Measurements from ENCODE around the gene NR3C1.

Gene NR3C1

GRCh38 chr5:143304836-143305475, 98.5 kb downstream of the NR3C1 start:
- DNase-seq = no peak

- no peak for DNase-seq
These were observed 101.0 kb downstream of the NR3C1 start for GRCh38 chr5:143302341-143303045.

GRCh38 chr5:143297756-143298155, 105.7 kb downstream of the NR3C1 start:
- DNase-seq = no peak

GRCh38 chr5:143290125-143290524, 113.4 kb downstream of the NR3C1 start:
- DNase-seq = peak in 1 of 2 experiments; percentile 50

- DNase-seq = no peak
These were observed 119.0 kb downstream of the NR3C1 start for GRCh38 chr5:143284521-143284920.

- no peak for DNase-seq
These were observed 119.5 kb downstream of the NR3C1 start for GRCh38 chr5:143284002-143284401.

GRCh38 chr5:143281226-143281625, 122.3 kb downstream of the NR3C1 start:
- no peak for DNase-seq

GRCh38 chr5:143279698-143280097, 123.8 kb downstream of the NR3C1 start:
- no peak for DNase-seq

GRCh38 chr5:143277536-143277935, 126.0 kb downstream of the NR3C1 start:
- peak in 1 of 2 experiments; percentile 46 for DNase-seq

GRCh38 chr5:143275512-143276363, 127.7 kb downstream of the NR3C1 start:
- no peak for DNase-seq

GRCh38 chr5:143274952-143275351, 128.5 kb downstream of the NR3C1 start:
- no peak for DNase-seq

GRCh38 chr5:143271431-143271830, 132.1 kb downstream of the NR3C1 start:
- no peak for DNase-seq

GRCh38 chr5:143268388-143268787, 135.1 kb downstream of the NR3C1 start:
- DNase-seq = no peak

- no peak for DNase-seq
These were observed 136.3 kb downstream of the NR3C1 start for GRCh38 chr5:143267186-143267585.

- no peak for DNase-seq
These were observed 137.5 kb downstream of the NR3C1 start for GRCh38 chr5:143265995-143266394.

- DNase-seq = no peak
These were observed 140.1 kb downstream of the NR3C1 start for GRCh38 chr5:143263272-143263810.

GRCh38 chr5:143262393-143263174, 140.9 kb downstream of the NR3C1 start:
- no peak for DNase-seq

- DNase-seq = no peak
These were observed 141.6 kb downstream of the NR3C1 start for GRCh38 chr5:143261748-143262392.

GRCh38 chr5:143259254-143259605, 144.3 kb downstream of the NR3C1 start:
- DNase-seq = no peak

GRCh38 chr5:143258559-143259253, 144.8 kb downstream of the NR3C1 start:
- no peak for DNase-seq

- DNase-seq = no peak
These were observed 148.7 kb downstream of the NR3C1 start for GRCh38 chr5:143254819-143255218.

GRCh38 chr5:143251946-143252345, 151.5 kb downstream of the NR3C1 start:
- DNase-seq = no peak

All from NCI-H446 (cell line).